LNCaP clone FGC (cell line): Measurements from ENCODE around the gene FCAMR.

Experiments used
- DNase-seq: peaks from one replicate; pipeline ENCODE4 v3.0.0-alpha.2; 2011; ENCODE audit warnings: low read depth
- H3K4me3 ChIP-seq: 2 replicates; pipeline ENCODE4 v1.5.1; 2011; ENCODE audit warnings: mild to moderate bottlenecking, low read depth, low read length, control low read depth
- CTCF ChIP-seq: IDR thresholded peaks from 2 replicates; pipeline ENCODE4 v1.5.1; 2012; ENCODE audit warnings: mild to moderate bottlenecking; ENCODE audit not compliant: control insufficient read depth, insufficient read depth; ENCODE audit errors: extremely low read depth

FCAMR gene

GRCh38 chr1:207006914-207007313 is 36.7 kb upstream of the FCAMR start:
- TF ChIP-seq CTCF: no peak
- DNase-seq: no peak
- H3K4me3 ChIP-seq: no peak overlapping the region

- H3K4me3 ChIP-seq: no peak overlapping the region
- no peak for TF ChIP-seq CTCF
- DNase-seq: no peak
These were observed 35.8 kb upstream of the FCAMR start for GRCh38 chr1:207006083-207006482.

- peak; percentile 83 for DNase-seq
- H3K4me3 ChIP-seq: no peak overlapping the region
- peak; percentile 87 for TF ChIP-seq CTCF
These were observed 34.9 kb upstream of the FCAMR start for GRCh38 chr1:207004931-207005830.

- no peak overlapping the region for H3K4me3 ChIP-seq
- no peak for DNase-seq
- no peak for TF ChIP-seq CTCF
These were observed 33.0 kb upstream of the FCAMR start for GRCh38 chr1:207003210-207003609.

GRCh38 chr1:207002724-207003146 is 32.5 kb upstream of the FCAMR start:
- no peak for TF ChIP-seq CTCF

GRCh38 chr1:207001492-207002245 is 31.4 kb upstream of the FCAMR start:
- no peak for DNase-seq
- no peak for TF ChIP-seq CTCF
- H3K4me3 ChIP-seq: no peak overlapping the region

More at GRCh38 chr1:207002724-207003146, 32.5 kb upstream of the FCAMR start:
- H3K4me3 ChIP-seq: no peak overlapping the region
- DNase-seq: peak; percentile 72
